Activated CD4-positive, alpha-beta T cell treated with anti-CD3 and anti-CD28 coated beads, Interleukin-2, Interleukin-4, amounts not matched to agents 100 ng/mL and 50 ng/mL, durations not matched to agents 16 hours and 8 hours (primary cell): Measurements from ENCODE around the gene CFAP299.

Experiments
- DNase-seq: peaks from one replicate; pipeline ENCODE4 v3.0.0-alpha.2; 2020; ENCODE audit warnings: low spot score

CFAP299 gene

GRCh38 chr4:80452055-80452454, 116.5 kb downstream of the CFAP299 start:
- DNase-seq, result no peak

GRCh38 chr4:80452768-80453167, 117.2 kb downstream of the CFAP299 start:
- DNase-seq, result no peak

GRCh38 chr4:80454040-80454439, 118.5 kb downstream of the CFAP299 start:
- DNase-seq, result no peak

- no peak for DNase-seq
These were observed 119.0 kb downstream of the CFAP299 start for GRCh38 chr4:80454556-80454955.

- no peak for DNase-seq
These were observed 124.5 kb downstream of the CFAP299 start for GRCh38 chr4:80459918-80460473.

GRCh38 chr4:80461412-80461811, 125.9 kb downstream of the CFAP299 start:
- no peak for DNase-seq

GRCh38 chr4:80462621-80463091, 127.1 kb downstream of the CFAP299 start:
- DNase-seq, result no peak

- DNase-seq, result no peak
These were observed 128.0 kb downstream of the CFAP299 start for GRCh38 chr4:80463509-80463908.

- no peak for DNase-seq
These were observed 129.7 kb downstream of the CFAP299 start for GRCh38 chr4:80465238-80465637.

GRCh38 chr4:80465736-80466135, 130.2 kb downstream of the CFAP299 start:
- no peak for DNase-seq

- no peak for DNase-seq
These were observed 131.1 kb downstream of the CFAP299 start for GRCh38 chr4:80466618-80467017.

- DNase-seq, result no peak
These were observed 136.2 kb downstream of the CFAP299 start for GRCh38 chr4:80471756-80472155.

- DNase-seq, result no peak
These were observed 139.7 kb downstream of the CFAP299 start for GRCh38 chr4:80475236-80475635.

- no peak for DNase-seq
These were observed 140.3 kb downstream of the CFAP299 start for GRCh38 chr4:80475798-80476197.

- DNase-seq, result no peak
These were observed 149.2 kb downstream of the CFAP299 start for GRCh38 chr4:80484712-80485111.

GRCh38 chr4:80486603-80487002, 151.1 kb downstream of the CFAP299 start:
- no peak for DNase-seq

GRCh38 chr4:80489798-80490197, 154.3 kb downstream of the CFAP299 start:
- no peak for DNase-seq

- peak; percentile 9 for DNase-seq
These were observed 157.2 kb downstream of the CFAP299 start for GRCh38 chr4:80492761-80493160.

- no peak for DNase-seq
These were observed 160.3 kb downstream of the CFAP299 start for GRCh38 chr4:80495865-80496264.

GRCh38 chr4:80498725-80499124, 163.2 kb downstream of the CFAP299 start:
- DNase-seq, result no peak

GRCh38 chr4:80500613-80501012, 165.1 kb downstream of the CFAP299 start:
- no peak for DNase-seq

GRCh38 chr4:80507077-80507476, 171.5 kb downstream of the CFAP299 start:
- no peak for DNase-seq

GRCh38 chr4:80507507-80507906, 172.0 kb downstream of the CFAP299 start:
- no peak for DNase-seq

GRCh38 chr4:80515496-80515895, 180.0 kb downstream of the CFAP299 start:
- no peak for DNase-seq

GRCh38 chr4:80521438-80521837, 185.9 kb downstream of the CFAP299 start:
- no peak for DNase-seq
